Stomach (tissue), 9 donors: Measurements from ENCODE around the gene DNAJC17. TPM values are rescaled to one million over a fixed set of nuclear protein-coding genes. Genes with fewer than 3 reads are reported as not detected.

Experiments
- DNase-seq, 2 donors: peaks; one replicate each; pipeline versions ENCODE4 v3.0.0 to v3.0.0-alpha.2; 2013 to 2019
- H3K27ac ChIP-seq, 5 donors: fragments of 200-600 bp in 4 of 5; sonication (generic) in 4 of 5; one replicate each; pipeline ENCODE4 v1.5.1; 2013 to 2019; ENCODE audit warnings: mild to moderate bottlenecking in 1 of 5, moderate library complexity in 1 of 5
- H3K27me3 ChIP-seq, 3 donors: fragments of 200-600 bp; sonication (generic); one replicate each; pipeline ENCODE4 v1.5.1; 2017 to 2019; ENCODE audit warnings: mixed run types in 1 of 3
- H3K36me3 ChIP-seq, 4 donors: fragments of 200-600 bp; sonication (generic); 1 replicate in 3 of 4; 2 replicates in 1 of 4; pipeline ENCODE4 v1.5.1; 2016 to 2019
- H3K4me1 ChIP-seq, 4 donors: fragments of 200-600 bp; sonication (generic); one replicate each; pipeline ENCODE4 v1.5.1; 2016 to 2019
- H3K4me3 ChIP-seq, 4 donors: fragments of 200-600 bp; sonication (generic) in 3 of 4; one replicate each; pipeline ENCODE4 v1.5.1; 2016 to 2019; ENCODE audit warnings: mild to moderate bottlenecking in 1 of 4
- H3K9me3 ChIP-seq, 4 donors: fragments of 200-600 bp; sonication (generic); one replicate each; pipeline ENCODE4 v1.5.1; 2016 to 2019
- CTCF ChIP-seq, 7 experiments: fragments of 450-650 bp in 4 of 7; fragments of 200-600 bp in 3 of 7; sonication (generic) in 3 of 7; IDR thresholded peaks; one replicate each; pipeline ENCODE4 v1.5.1; 2016 to 2019; ENCODE audit warnings: antibody characterized with exemption in 7 of 7, control low read depth in 2 of 7, mild to moderate bottlenecking in 1 of 7
- EP300 ChIP-seq: sonication (generic); formaldehyde crosslinking; IDR thresholded peaks from one replicate; pipeline ENCODE4 v1.6.1; 2017; ENCODE audit warnings: antibody characterized with exemption
- POLR2A ChIP-seq, 4 donors: fragments of 450-650 bp; IDR thresholded peaks; one replicate each; pipeline ENCODE4 v1.6.1; 2016; ENCODE audit warnings: antibody characterized with exemption in 4 of 4, control low read depth in 2 of 4, mild to moderate bottlenecking in 1 of 4, moderate library complexity in 1 of 4
- POLR2AphosphoS5 ChIP-seq, 3 donors: sonication (generic); formaldehyde crosslinking; IDR thresholded peaks; one replicate each; pipeline ENCODE4 v1.6.1; 2016; ENCODE audit warnings: antibody characterized with exemption in 3 of 3
- WGBS, 5 donors: extraction: QIAGEN DNeasy Blood & Tissue Kit in 3 of 5; methylation state at CpG; one replicate each; pipeline versions ENCODE4 v1.1.5 to v1.1.7; 2013 to 2018; 5-methylcytosine and 5-hydroxymethylcytosine counted together
- intact Hi-C: fragments of 100-400 bp; cut with DNase I; formaldehyde crosslinking; loops from one replicate; pipeline ENCODE4 v1.15.1; 2023; ENCODE audit warnings: low total_unique reads
- polyA plus RNA-seq, 3 donors: library from polyadenylated mRNA; stranded (reverse); fragments of 200-250 nt; gene quantifications; one replicate each; pipeline ENCODE4 v1.2.3, GENCODE V29; 2013
- total RNA-seq, 5 donors: library from RNA; depleted of rRNA; stranded (reverse); fragments of >200 nt; gene quantifications; one replicate each; pipeline versions ENCODE4 v1.1.0 to v1.2.3, GENCODE V29; 2014 to 2016
- donor health status: healthy with polysubstance abuse.
- donor health status: Bipolar disorder and iron deficiency.
- donor health status: healthy.

Gene DNAJC17
- total and polyA plus RNA-seq, 8 donors = 11.0 to 66.7 (median 43.7) TPM

GRCh38 chr15:40739047-40739446 is 68.2 kb downstream of the DNAJC17 start:
- no peak for DNase-seq
- intact Hi-C loops = no loop called here
- H3K4me1 ChIP-seq = no peaks in the 10 kb centered on the region
- H3K4me3 ChIP-seq = no peak overlapping the region
- 40 to 78% (median 63%) methylated on average over 2 of the region's 2 CpGs for WGBS, 5 donors
- no peak overlapping the region for H3K27ac ChIP-seq
- H3K27me3 ChIP-seq = no peaks in the 10 kb centered on the region
- H3K9me3 ChIP-seq = no peaks in the 10 kb centered on the region
- H3K36me3 ChIP-seq = peaks cover 62 to 100% (median 100%) of the 10 kb centered on the region in 4 donors
- TF ChIP-seq POLR2A (IDR thresholded peaks at IDR 0.05) = no peak
- no peak for TF ChIP-seq EP300
- no peak for TF ChIP-seq CTCF (IDR thresholded peaks at IDR 0.05)
- no peak for TF ChIP-seq POLR2AphosphoS5 (IDR thresholded peaks at IDR 0.05)

- 56 to 82% (median 70%) methylated on average over 3 of the region's 3 CpGs for WGBS, 5 donors
- intact Hi-C loops = no loop called here
- Histone ChIP-seq H3K9me3 (no peaks in the 10 kb centered on the region), H3K27ac (no peak overlapping the region), H3K36me3 (peaks cover 43 to 100% (median 99%) of the 10 kb centered on the region in 4 donors), H3K4me1 (no peaks in the 10 kb centered on the region), H3K27me3 (no peaks in the 10 kb centered on the region), H3K4me3 (no peak overlapping the region)
- TF ChIP-seq POLR2A (IDR thresholded peaks at IDR 0.05) = no peak
- no peak for TF ChIP-seq CTCF (IDR thresholded peaks at IDR 0.05)
- TF ChIP-seq POLR2AphosphoS5 (IDR thresholded peaks at IDR 0.05) = no peak
- no peak for TF ChIP-seq EP300
- no peak for DNase-seq
Measured at GRCh38 chr15:40737048-40737447, 70.2 kb downstream of the DNAJC17 start.

GRCh38 chr15:40736575-40736974 is 70.7 kb downstream of the DNAJC17 start:
- TF ChIP-seq POLR2AphosphoS5 (IDR thresholded peaks at IDR 0.05) = no peak
- no peak for TF ChIP-seq POLR2A (IDR thresholded peaks at IDR 0.05)
- no peak for TF ChIP-seq EP300
- TF ChIP-seq CTCF (IDR thresholded peaks at IDR 0.05) = no peak
- H3K36me3 ChIP-seq = peaks cover 43 to 100% (median 96%) of the 10 kb centered on the region in 4 donors
- no peaks in the 10 kb centered on the region for H3K27me3 ChIP-seq
- H3K27ac ChIP-seq = no peak overlapping the region
- no peak for DNase-seq
- intact Hi-C loops = no loop called here
- H3K4me1 ChIP-seq = no peaks in the 10 kb centered on the region
- WGBS, 5 donors = 88 to 93% (median 91%) methylated on average over 4 of the region's 4 CpGs
- H3K9me3 ChIP-seq = no peaks in the 10 kb centered on the region
- no peak overlapping the region for H3K4me3 ChIP-seq

GRCh38 chr15:40731034-40731433 is 76.2 kb downstream of the DNAJC17 start:
- H3K4me3 ChIP-seq = no peak overlapping the region
- intact Hi-C loops = no loop called here
- H3K36me3 ChIP-seq = peaks cover 4 to 68% (median 45%) of the 10 kb centered on the region in 4 donors
- TF ChIP-seq CTCF (IDR thresholded peaks at IDR 0.05) (no peak), POLR2AphosphoS5 (IDR thresholded peaks at IDR 0.05) (no peak), POLR2A (IDR thresholded peaks at IDR 0.05) (no peak), EP300 (no peak)
- H3K27ac ChIP-seq = no peak overlapping the region
- no peaks in the 10 kb centered on the region for H3K27me3 ChIP-seq
- 63 to 89% (median 79%) methylated on average over 3 of the region's 3 CpGs for WGBS, 5 donors
- no peaks in the 10 kb centered on the region for H3K9me3 ChIP-seq
- DNase-seq = peak in 1 of 2 donors; percentile 20
- no peaks in the 10 kb centered on the region for H3K4me1 ChIP-seq
